GM18508 (cell line): ENCODE measurements around the gene HIVEP3.

Experiments
- ATAC-seq: cut with Tn5 transposase; IDR thresholded peaks from one replicate; pipeline ENCODE4 v1.9.1; 2021; ENCODE audit warnings: moderate number of reproducible peaks; ENCODE audit not compliant: insufficient read depth, unreplicated experiment

The HIVEP3 gene

DNA sequence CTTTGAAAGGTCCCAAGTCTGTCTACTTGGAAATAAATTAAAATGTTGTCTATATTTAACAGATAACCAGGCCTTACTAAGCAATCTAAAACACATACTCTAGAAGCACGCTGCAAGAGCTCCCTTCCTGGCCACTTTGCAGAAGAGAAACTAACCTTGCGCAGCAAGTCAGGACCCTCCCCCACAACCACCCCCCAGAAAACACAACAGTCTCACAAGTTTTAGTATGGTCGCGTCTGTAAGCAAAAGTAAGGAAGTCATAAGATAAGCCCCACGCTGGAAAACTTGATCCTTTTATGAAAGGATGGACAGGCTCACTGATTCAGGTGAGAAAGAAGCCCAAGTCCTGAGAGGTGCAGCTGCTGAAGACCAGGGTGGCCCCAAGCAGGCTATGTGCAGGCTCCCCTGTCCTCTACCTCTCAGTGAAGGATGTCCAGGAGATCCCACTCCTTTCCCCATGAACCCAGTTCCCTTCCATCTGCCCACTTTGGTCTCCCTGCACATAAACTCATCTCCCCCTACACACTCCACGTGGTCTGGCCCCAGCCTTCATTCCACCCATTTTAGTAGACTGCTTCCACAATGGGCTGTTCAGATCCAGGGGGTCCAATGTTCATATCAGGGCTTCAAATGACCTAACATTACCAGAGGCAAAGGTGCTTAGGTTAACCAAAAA, 23.8 kb downstream of the HIVEP3 start:
- no peak for ATAC-seq

DNA sequence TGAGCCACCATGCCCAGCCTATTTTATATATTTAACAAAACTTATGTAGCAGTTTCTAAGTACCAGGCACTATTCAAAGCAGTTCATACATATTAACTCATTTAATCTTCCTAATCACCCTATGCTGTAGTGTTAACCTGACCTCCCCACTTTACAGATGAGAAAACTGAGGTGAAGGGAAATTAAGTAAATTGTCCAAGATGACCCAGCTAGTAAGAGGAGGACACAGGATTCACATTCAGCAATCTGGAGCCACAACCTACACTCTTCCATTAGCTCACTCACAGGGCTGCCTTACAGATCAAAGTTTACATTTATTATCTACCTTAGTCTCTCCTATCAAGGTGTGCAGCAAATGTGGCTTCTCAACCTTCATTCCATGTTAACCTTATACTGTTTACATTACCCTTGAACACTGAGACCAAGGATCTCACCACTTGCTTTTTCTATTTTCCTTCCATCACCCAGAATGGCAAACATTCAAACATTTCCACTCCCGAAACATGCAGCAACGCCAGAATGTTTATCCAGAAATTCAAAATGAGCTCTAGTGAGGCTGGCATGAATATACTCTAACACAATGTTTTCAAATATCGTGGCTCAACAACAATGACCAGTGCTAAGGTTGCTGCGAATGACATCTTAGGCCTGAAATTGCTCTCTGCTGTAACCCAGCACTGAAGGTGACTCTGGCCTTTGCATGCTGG, 24.5 kb downstream of the HIVEP3 start:
- no peak for ATAC-seq

DNA sequence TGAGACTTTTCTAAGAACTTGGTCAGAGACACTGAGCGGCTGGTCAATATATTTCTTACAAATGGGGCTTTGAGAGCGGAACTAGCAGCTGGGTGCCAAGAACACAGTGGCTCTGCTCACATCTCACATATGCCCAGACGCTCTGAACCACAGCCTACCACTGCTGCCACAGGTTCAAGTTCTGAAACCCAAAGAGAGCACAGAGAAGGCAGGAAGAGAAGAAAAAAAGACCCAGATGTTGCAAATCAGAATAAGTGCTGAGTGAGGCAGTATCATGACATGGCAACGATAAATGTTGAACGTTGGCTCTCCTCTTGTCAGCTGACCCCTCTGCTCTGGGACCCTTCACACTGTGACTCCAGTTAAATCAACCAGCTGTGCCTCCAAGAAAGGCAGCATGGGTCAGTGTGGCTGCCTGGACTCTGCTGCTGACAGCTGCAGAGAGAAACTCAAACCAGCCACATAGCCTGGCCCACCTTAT, 26.4 kb downstream of the HIVEP3 start:
- ATAC-seq, result no peak

DNA sequence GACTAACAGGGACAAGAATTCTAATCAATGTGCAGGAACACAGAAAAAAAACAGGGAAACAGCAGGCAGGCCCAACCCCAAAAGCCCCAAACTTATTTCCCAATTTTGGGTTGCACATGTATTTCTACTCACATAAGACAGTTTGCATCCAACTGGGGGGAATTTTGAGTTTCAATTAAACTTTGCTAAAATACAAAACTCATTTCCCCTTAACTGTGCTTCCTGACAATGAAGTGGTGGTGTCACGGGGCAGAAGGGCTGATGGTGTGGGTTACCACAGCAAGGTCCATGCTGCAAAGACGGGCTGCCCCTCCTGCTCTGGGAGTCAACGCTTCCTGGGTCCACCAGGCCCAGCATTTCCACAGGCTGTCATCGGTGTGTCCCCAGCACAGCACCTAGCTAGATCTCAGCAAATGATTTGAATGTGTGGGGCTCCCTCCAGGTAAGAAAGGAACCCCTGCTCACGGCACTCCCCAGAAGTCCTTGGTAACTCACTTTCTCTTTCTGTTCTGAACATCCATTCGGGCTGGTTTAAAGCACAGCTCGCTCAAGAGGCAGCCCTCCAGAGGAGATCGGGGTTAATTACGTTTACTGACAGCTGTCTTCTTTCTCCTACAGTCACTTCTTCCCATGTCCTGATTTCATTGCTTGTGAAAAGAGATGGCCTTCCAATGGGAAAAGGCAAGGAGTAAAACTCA, 27.4 kb downstream of the HIVEP3 start:
- peak; percentile 81 for ATAC-seq

DNA sequence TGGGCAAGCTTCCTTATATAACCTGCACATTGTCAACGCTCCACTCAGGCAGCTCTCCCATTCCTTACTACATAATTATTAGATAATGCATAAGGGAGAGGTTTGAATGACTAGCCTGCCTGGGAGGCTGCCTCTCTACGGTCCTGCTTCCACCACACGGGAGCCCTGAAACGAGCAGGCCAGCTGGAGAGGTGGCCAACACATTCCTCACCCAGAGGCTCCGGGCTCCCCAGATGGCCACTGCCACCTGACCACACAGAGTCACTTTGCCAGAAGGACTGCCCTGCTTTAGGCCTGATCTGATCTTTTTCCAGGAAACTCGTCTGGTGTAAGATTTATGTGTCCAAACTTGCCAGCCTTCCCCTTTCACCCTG, 27.9 kb downstream of the HIVEP3 start:
- no peak for ATAC-seq

DNA sequence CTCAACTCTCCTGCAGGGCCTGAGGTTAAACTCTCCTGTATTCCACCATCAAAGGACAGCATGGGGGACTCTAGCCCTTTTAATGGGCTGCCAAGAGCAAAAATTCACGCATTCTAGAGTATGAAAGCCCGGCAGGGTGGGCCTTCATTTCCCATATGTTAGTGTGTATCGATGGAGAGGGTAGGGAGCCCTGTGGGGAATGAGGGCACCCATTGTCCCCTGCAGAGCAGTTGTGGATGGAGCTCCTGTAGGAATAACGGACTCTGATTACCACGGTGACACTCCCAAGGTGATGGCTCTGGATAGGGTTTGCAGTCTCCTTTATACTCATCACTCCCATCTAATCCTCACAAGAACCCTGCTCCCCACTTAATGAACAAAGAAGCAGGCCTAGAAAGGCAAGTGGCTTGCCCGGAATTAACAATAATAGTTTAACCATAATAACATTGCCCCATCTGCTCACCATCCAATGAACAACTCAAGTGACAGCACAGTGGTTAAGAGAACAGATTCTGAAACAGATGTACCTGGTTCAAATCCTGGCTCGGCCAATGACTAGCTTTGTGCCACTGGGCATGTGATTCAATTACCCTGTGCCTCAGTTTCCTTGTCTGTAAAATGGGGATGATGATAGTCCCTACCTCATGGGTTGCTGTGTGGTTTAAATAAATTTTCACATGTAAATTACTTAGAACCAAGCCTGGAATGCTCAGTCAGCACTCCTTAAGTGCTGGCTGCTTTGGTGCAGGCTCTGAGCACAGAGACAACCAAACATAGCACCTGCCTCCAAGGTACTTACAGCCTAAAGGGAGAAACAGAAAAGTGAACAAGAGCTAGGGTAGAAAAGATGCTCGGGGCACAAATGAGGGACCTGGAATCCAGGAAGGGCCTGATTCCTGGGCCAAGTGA, 29.0 kb downstream of the HIVEP3 start:
- ATAC-seq, result no peak

DNA sequence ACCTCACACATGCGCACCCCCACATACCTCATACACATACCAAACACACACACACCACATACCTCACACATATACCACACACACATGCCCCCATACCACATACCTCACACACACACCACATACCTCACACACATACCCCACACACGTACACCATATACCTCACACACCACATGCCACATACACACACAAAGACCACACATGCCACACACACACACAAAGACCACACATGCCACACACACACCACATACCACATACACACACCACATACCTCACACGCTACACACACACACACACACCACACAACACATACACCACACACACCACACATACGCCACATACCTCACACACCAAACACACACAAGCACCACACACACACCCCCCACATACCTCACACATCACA, 30.0 kb downstream of the HIVEP3 start:
- no peak for ATAC-seq

DNA sequence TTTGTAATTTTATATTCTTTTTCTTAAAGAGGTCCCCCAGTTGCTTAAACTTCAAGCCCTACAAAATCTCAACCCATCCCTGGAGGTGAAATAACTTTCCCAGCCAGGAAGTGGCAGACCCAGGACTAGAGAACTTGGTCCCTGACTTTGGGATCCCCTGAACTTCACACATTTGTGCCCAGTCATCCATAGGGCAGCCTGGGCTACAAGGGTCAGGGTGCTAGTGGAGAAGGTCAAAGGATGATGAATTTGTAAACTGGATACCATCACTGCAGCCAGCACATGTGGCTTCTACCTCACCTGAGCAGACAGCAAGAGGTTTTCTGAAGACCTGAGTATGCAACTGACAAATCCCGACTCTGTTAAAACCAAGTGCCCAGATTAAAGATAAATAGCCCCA, 31.4 kb downstream of the HIVEP3 start:
- no peak for ATAC-seq

DNA sequence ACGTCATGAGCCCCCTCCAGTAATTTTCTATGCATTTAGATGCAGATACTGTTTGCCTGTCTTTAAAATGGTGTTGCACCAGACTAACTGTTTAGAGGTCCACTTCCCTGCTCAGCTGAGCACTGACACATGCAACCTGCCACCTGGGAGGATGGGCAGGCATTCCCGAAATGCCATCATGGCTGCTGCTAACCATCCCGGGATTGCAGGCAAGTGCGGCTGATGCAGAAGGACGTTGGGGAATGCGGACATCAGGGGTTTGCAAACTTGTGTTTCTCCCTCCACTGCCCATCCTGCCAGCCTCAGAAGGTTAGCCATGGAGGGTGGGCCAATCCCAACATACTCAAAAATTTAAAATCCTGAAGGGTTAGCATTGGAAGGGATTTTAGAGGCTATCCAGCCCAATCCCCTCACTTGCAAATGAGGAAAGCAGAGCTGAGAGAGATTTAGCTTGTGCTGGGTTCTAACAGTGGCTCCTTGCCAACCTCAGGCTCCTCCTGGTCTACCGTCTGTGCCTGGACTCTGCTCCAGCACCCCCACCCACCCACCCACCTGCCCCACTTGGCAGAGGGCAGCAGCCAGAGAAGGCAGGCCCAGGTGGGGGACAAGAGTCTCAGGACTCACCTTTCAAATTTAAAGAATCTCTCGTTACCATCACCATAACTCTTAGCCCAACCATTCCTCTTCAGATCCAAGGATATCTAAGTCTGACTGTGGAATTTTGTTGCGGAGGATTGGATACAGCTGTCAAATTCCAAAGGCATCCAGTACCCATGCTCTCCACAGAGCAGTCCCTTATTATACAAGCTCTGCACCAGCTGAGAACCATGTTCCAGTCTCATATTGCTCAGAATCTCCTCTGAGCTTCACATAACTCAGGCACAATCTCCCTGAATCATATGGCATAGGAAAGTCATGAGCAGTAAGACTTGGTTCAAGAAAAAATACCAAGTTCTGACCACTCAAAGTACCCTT, 34.2 kb downstream of the HIVEP3 start:
- no peak for ATAC-seq

DNA sequence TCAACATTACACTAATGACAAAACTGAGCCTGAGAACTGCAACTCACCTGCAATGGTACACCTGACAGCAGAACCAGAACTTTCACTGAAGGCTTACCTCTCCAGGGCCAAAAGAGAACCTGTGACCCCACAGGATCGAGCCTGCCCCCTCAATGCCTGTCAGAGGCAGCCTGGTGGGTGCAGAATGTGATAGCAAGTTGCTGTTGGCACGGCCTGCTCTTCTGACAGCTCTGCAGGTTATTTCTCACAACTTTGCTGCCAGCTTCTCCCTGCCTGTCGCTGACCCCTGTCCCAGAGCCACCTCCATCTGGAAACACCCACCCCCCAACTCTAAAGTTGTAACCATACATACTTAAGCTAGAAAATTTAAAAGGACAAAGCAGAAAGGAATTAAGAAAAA, 35.2 kb downstream of the HIVEP3 start:
- ATAC-seq, result no peak

DNA sequence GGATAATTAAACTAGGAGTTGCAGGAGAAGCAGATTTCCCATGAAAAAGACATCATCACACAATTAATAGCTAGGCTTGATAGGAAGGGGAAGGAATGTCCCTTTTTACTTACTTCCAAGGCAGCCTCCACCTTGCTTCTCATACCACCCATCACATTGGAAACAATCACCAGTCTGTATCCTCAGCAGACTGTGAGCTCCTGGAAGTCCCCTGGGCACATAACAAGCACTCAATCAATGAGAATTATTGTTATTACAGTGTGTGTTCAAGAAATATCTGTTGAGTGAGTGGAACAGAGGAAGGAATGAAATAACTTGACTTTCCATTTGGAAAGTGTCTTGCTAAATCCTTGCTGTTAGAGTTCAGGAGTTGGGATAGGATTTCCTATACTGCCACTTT, 36.2 kb downstream of the HIVEP3 start:
- no peak for ATAC-seq

DNA sequence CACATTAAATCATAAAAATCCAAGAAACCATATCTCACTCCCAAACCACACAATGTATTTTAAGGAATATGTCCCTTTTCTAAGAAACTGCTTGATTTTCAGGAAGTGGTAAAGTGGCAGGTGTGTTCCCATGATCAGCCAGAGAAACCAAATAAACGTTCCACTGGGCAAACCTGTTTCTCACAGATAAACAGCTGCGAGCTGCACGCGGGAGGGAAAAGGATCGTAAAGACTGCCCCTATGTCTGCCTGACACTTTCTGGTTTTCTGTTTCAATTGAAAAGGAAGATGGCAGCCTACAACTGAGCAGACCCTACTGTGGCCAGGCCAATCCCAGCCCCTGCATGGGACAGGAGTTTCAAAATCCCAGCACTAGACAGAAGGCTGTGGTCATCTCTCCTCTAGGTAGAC, 36.6 kb downstream of the HIVEP3 start:
- ATAC-seq, result no peak

DNA sequence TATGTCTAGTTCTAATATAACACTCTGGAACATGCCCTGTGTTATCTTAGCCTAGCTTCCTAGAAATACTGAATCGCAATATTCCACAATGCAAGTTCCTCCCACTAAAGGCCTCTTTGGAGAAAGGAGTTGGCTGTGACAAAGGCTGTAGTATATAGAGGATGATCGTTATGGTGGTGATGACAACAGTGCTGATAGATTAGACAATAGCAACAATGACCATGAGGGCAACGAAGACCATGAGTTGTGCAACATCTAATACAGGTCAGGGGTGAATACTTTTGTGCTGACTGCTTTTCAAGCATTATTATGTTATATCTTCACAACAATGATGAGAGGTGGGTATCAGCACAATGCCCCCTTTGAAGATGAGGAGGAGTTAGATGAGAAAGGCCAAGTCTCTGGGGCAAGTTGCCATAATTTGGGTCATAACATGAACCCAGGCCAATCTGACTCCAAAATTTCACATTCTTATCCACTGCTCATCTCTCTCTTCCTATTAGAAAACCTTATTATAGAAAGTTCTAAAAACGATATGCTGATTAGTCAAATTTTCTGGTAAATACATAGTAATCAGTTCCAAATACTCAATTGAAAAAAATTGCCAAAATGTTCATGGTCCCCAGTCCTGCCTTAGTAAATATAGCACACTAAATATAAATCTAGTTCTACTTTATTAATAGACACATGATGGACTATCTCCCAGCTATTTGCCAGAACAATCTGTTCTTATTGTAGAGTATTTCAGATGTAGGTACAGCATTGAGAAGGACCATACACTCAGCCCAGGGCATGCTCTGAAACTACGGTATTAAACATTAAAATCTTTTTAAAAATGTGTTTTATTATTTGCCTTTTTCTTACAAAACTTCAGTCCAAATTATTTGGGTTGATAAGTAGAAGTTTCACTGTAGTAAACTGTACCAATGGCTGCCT, 37.5 kb downstream of the HIVEP3 start:
- no peak for ATAC-seq

DNA sequence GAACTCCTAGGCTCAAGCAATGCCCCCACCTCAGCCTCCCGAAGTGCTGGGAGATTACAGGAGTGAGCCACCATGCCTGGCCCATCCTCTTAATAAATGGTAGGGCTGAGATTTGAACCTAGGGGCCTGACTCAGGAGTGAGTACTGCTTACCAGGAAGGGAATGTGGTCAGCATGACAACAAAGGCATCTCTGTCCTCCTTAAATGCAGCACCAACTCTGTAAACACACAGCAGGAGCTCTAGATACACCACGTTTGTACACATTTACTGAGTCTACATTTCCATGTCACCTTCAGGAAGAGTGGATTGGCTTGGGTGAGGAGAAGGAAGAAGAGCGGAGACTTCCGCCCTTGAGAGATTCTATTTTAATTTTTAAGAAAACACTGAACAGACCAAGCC, 38.5 kb downstream of the HIVEP3 start:
- ATAC-seq, result no peak

DNA sequence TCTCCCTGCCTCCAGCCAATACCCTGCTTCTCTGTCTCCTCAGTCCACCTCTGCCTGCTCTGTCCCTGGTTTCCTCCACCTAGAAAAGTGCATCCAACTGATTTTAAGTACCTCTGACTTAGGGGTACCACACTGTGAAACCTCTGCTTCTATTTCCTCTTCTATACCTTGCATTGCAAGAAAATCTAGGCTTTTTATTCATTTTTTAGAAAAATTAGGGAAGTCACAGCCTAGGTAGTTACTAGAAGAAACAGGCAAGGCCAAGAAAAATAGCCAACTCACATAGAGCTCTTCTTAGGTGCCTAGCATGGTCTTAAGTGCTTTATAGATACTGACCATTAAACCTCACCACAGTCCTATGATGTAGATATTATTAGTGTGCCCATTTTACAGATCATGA, 39.1 kb downstream of the HIVEP3 start:
- ATAC-seq, result no peak

DNA sequence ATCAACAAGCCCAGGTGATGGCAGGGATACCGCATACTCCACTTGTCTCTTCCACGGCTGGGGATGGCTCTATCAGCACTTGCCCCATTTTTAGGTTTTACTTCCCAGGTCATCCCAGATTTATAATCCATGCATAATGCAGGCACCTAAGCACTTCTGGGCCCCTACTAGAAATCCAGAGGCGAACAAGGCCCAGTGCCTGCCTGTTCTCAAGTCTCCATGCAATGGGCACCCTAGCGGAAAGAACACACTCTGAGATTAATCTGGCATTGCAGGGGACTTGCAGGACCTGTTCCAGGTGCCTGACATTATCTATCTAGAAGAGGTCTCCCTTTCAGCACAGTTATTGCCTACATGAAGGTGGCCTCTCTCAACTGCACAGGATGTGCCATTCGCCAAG, 39.8 kb downstream of the HIVEP3 start:
- no peak for ATAC-seq

DNA sequence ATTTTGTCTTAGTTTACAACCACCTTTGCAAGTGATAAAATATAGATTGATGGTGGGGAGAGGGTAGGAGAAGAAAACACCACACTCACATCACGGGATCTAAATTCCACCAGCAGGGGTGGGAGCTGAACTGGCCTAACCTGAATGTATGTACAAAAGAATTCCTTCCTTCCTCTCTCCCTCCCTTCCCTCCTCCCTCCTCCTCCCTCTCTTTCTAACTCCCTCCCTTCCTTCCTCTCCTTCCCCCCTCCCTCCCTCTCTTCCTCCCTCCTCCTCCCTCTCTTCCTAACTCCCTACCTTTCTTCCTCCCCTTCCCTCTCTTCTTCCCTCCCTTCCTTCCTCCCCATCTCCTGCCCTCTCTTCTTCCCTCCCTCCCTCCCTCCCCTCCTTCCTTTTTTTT, 40.2 kb downstream of the HIVEP3 start:
- no peak for ATAC-seq
